T-cell (primary cell): ENCODE results near the gene ZNF107. TPM values are rescaled to one million over a fixed set of nuclear protein-coding genes. Genes with fewer than 3 reads are reported as not detected.
"Not testable (repeated sequence)": the region's sequence is repeated elsewhere in the genome, so short reads cannot be mapped to it uniquely, and the experiment has no call there.

Source experiments
- ATAC-seq, 4 experiments: fragments of 200-7000 bp in 3 of 4; fragments of 150-1000 bp in 1 of 4; cut with Tn5 transposase; replicated peaks in 1 of 4; 1 replicate in 3 of 4; 2 replicates in 1 of 4; pipeline ENCODE4 v1.10.0; 2021; ENCODE audit warnings: moderate library complexity in 3 of 4, mild to moderate bottlenecking in 2 of 4, moderate number of reproducible peaks in 1 of 4
- CTCF ChIA-PET, 2 donors: fragments of 300-600 bp; sonication (Branson Sonifier 250); formaldehyde crosslinking; loops; one replicate each; lab custom pipeline; 2022; ENCODE audit warnings: antibody characterized with exemption in 2 of 2; lab: Charles Lee
- POLR2A ChIA-PET, 2 donors: fragments of 300-600 bp; sonication (Branson Sonifier 250); formaldehyde crosslinking; loops; one replicate each; lab custom pipeline; 2022; ENCODE audit warnings: antibody characterized with exemption in 2 of 2; lab: Charles Lee
- DNase-seq, 35 experiments: peaks; one replicate each; pipeline versions ENCODE4 v3.0.0 to v3.0.0-alpha.2; 2013 to 2023
- H3K27ac ChIP-seq: one replicate; pipeline ENCODE4 v1.5.1; 2013; ENCODE audit warnings: low read length
- H3K27me3 ChIP-seq, 2 experiments: replicated peaks in 1 of 2; 1 replicate in 1 of 2; 2 replicates in 1 of 2; pipeline versions ENCODE4 v1.6.1 to v1.7.0; 2013; ENCODE audit warnings: low read length in 1 of 2, mixed read lengths in 1 of 2; ENCODE audit not compliant: control insufficient read depth in 2 of 2, insufficient read depth in 2 of 2; ENCODE audit errors: extremely low read depth in 1 of 2
- H3K36me3 ChIP-seq, 2 donors: 1 replicate in 1 of 2; 2 replicates in 1 of 2; pipeline versions ENCODE4 v1.6.1 to v1.7.0; 2013; ENCODE audit warnings: low read length in 1 of 2; ENCODE audit not compliant: control insufficient read depth in 2 of 2, insufficient read depth in 1 of 2; ENCODE audit errors: extremely low read depth in 1 of 2
- H3K4me1 ChIP-seq, 2 experiments: 1 replicate in 1 of 2; 2 replicates in 1 of 2; pipeline versions ENCODE4 v1.6.1 to v1.7.0; 2013; ENCODE audit warnings: low read length in 2 of 2, mixed read lengths in 1 of 2; ENCODE audit not compliant: insufficient read depth in 2 of 2, control insufficient read depth in 1 of 2; ENCODE audit errors: extremely low read depth in 1 of 2
- H3K4me3 ChIP-seq, 2 donors: 1 replicate in 1 of 2; 2 replicates in 1 of 2; pipeline versions ENCODE4 v1.5.1 to v1.7.0; 2013; ENCODE audit warnings: mild to moderate bottlenecking in 2 of 2, low read length in 1 of 2, moderate library complexity in 1 of 2; ENCODE audit not compliant: control insufficient read depth in 1 of 2; ENCODE audit errors: extremely low read depth in 1 of 2
- H3K9me3 ChIP-seq: 2 replicates; pipeline ENCODE4 v1.7.0; 2013
- H3K27ac Mint-ChIP-seq, 2 donors: one replicate each; pipeline ENCODE4 v1.8.0; 2020 to 2021; ENCODE audit warnings: mild to moderate bottlenecking in 2 of 2, mixed read lengths in 2 of 2
- H3K27me3 Mint-ChIP-seq, 2 donors: one replicate each; pipeline ENCODE4 v1.8.0; 2021 to 2022; ENCODE audit warnings: mixed read lengths in 2 of 2
- H3K36me3 Mint-ChIP-seq: one replicate; pipeline ENCODE4 v1.8.0; 2021; ENCODE audit warnings: mixed read lengths
- H3K4me1 Mint-ChIP-seq, 3 donors: one replicate each; pipeline ENCODE4 v1.8.0; 2020 to 2022; ENCODE audit warnings: mixed read lengths in 3 of 3, mild to moderate bottlenecking in 1 of 3
- H3K4me3 Mint-ChIP-seq, 3 donors: one replicate each; pipeline ENCODE4 v1.8.0; 2020 to 2022; ENCODE audit warnings: mild to moderate bottlenecking in 3 of 3, mixed read lengths in 3 of 3, moderate library complexity in 3 of 3
- H3K9me3 Mint-ChIP-seq, 3 donors: one replicate each; pipeline ENCODE4 v1.8.0; 2020 to 2022; ENCODE audit warnings: mixed read lengths in 3 of 3
- WGBS: methylation state at CpG from one replicate; pipeline ENCODE4 v1.1.5; 2013; ENCODE audit warnings: missing lambda C conversion rate; ENCODE audit not compliant: insufficient coverage; 5-methylcytosine and 5-hydroxymethylcytosine counted together
- total RNA-seq, 35 experiments: library from RNA in 6 of 35; stranded (reverse) in 6 of 35; fragments of 120-200 nt in 1 of 35; gene quantifications; one replicate each; pipeline versions ENCODE4 v1.2.1 to v1.2.4 and lab custom pipeline; 2013 to 2026

Gene ZNF107
- total RNA-seq, 5 donors from 2014 or later (not counting 1 experiment from before 2014, with no cell fraction given) = 15.1 to 22.6 (median 21.2) TPM

GRCh38 chr7:64654796-64655548 lies 11.0 kb upstream of the ZNF107 start:
- H3K27me3 Mint-ChIP-seq = no peaks in the 10 kb centered on the region
- ChIA-PET CTCF (no interaction called here), POLR2A (no interaction called here)
- peaks cover 0 to 3% (median 0%) of the 10 kb centered on the region in 3 donors for H3K9me3 Mint-ChIP-seq
- H3K27ac Mint-ChIP-seq = no peak overlapping the region
- 87% methylated on average over 4 of the region's 5 CpGs for WGBS
- DNase-seq (no peak), ATAC-seq (no peak)
- Histone ChIP-seq H3K9me3 (no peaks in the 10 kb centered on the region), H3K27ac (no peak overlapping the region), H3K36me3 (no peaks in the 10 kb centered on the region), H3K4me1 (no peaks in the 10 kb centered on the region), H3K27me3 (no peaks in the 10 kb centered on the region), H3K4me3 (no peak overlapping the region)
- no peaks in the 10 kb centered on the region for H3K36me3 Mint-ChIP-seq
- no peaks in the 10 kb centered on the region for H3K4me1 Mint-ChIP-seq
- H3K4me3 Mint-ChIP-seq = no peak overlapping the region

GRCh38 chr7:64655811-64656210 lies 10.1 kb upstream of the ZNF107 start:
- no peak overlapping the region for H3K4me3 ChIP-seq
- Mint-ChIP-seq H3K4me1 (no peaks in the 10 kb centered on the region), H3K27me3 (no peaks in the 10 kb centered on the region), H3K9me3 (peaks cover 0 to 4% (median 0%) of the 10 kb centered on the region in 3 donors), H3K4me3 (no peak overlapping the region), H3K27ac (no peak overlapping the region), H3K36me3 (no peaks in the 10 kb centered on the region)
- H3K27me3 ChIP-seq = no peaks in the 10 kb centered on the region
- H3K36me3 ChIP-seq = no peaks in the 10 kb centered on the region
- H3K27ac ChIP-seq = no peak overlapping the region
- POLR2A ChIA-PET = no interaction called here
- H3K4me1 ChIP-seq = no peaks in the 10 kb centered on the region
- H3K9me3 ChIP-seq = no peaks in the 10 kb centered on the region
- WGBS = 50% methylated on average over 1 of the region's 2 CpGs
- ATAC-seq (no peak), DNase-seq (no peak)
- CTCF ChIA-PET = no interaction called here

- peaks cover 5% of the 10 kb centered on the region for H3K36me3 Mint-ChIP-seq
- H3K9me3 Mint-ChIP-seq = peaks cover 2 to 9% (median 6%) of the 10 kb centered on the region in 3 donors
- ATAC-seq (no peak), DNase-seq (no peak)
- WGBS = 100% methylated on average over 1 of the region's 3 CpGs
- H3K27ac ChIP-seq = no peak overlapping the region
- no peaks in the 10 kb centered on the region for H3K9me3 ChIP-seq
- no peak overlapping the region for H3K4me3 ChIP-seq
- ChIA-PET CTCF (no interaction called here), POLR2A (no interaction called here)
- H3K36me3 ChIP-seq = no peaks in the 10 kb centered on the region
- no peak overlapping the region for H3K27ac Mint-ChIP-seq
- H3K4me3 Mint-ChIP-seq = no peak overlapping the region
- H3K4me1 ChIP-seq = no peaks in the 10 kb centered on the region
- H3K4me1 Mint-ChIP-seq = peaks cover 0 to 5% (median 0%) of the 10 kb centered on the region in 3 donors
- no peaks in the 10 kb centered on the region for H3K27me3 Mint-ChIP-seq
- H3K27me3 ChIP-seq = no peaks in the 10 kb centered on the region
These were observed 9.4 kb upstream of the ZNF107 start for GRCh38 chr7:64656489-64656888.

- H3K4me1 ChIP-seq, H3K36me3 ChIP-seq, CTCF ChIA-PET, ATAC-seq, POLR2A ChIA-PET, H3K27me3 Mint-ChIP-seq, H3K27me3 ChIP-seq, H3K27ac ChIP-seq, H3K9me3 Mint-ChIP-seq, H3K4me3 ChIP-seq, H3K27ac Mint-ChIP-seq, DNase-seq, H3K4me3 Mint-ChIP-seq, H3K36me3 Mint-ChIP-seq, H3K9me3 ChIP-seq: not testable (repeated sequence)
- WGBS = 83% methylated on average over 1 of the region's 5 CpGs
- H3K4me1 Mint-ChIP-seq = peaks cover 23 to 39% (median 36%) of the 10 kb centered on the region in 3 donors
These were observed 3.8 kb upstream of the ZNF107 start for GRCh38 chr7:64662091-64662490.

GRCh38 chr7:64666663-64667050 lies 724 bp downstream of the ZNF107 start:
- peak overlapping the region; percentile 76 to 92 for H3K4me3 ChIP-seq
- peaks cover 13 to 24% of the 10 kb centered on the region in 2 experiments for H3K4me1 ChIP-seq
- peaks cover 25% of the 10 kb centered on the region for H3K36me3 Mint-ChIP-seq
- peak in 1 of 35 experiments; percentile 46 for DNase-seq
- H3K27me3 Mint-ChIP-seq = no peaks in the 10 kb centered on the region
- no CpG with 5 or more reads among the region's 2 CpGs for WGBS
- H3K27ac Mint-ChIP-seq = peak overlapping the region; percentile 92 to 97
- peaks cover 0 to 10% (median 4%) of the 10 kb centered on the region in 3 donors for H3K9me3 Mint-ChIP-seq
- peak in 1 of 4 experiments; percentile 26 for ATAC-seq
- H3K27ac ChIP-seq = peak overlapping the region; percentile 94
- peaks cover 60 to 69% (median 68%) of the 10 kb centered on the region in 3 donors for H3K4me1 Mint-ChIP-seq
- POLR2A ChIA-PET = interaction anchor here (0.6 to 2.0 kb wide), 7 partner anchors 8 to 766 kb away, joined by 3 to 15 read pairs (median 4); partner anchors contain the start of genes ZNF680 (in 2 of the 2) and ZNF138 (in 1 of the 2)
- peaks cover 15 to 20% of the 10 kb centered on the region in 2 donors for H3K36me3 ChIP-seq
- H3K4me3 Mint-ChIP-seq = peak overlapping the region; percentile 97 to 98 (median 98)
- CTCF ChIA-PET = interaction anchor here (1.1 to 1.2 kb wide), 2 partner anchors 128 to 306 kb away, joined by 3 to 5 read pairs; no protein-coding TSS in a partner anchor
- H3K9me3 ChIP-seq = no peaks in the 10 kb centered on the region
- H3K27me3 ChIP-seq = no peaks in the 10 kb centered on the region

GRCh38 chr7:64667311-64667710 lies 1.4 kb downstream of the ZNF107 start:
- H3K36me3 Mint-ChIP-seq = peaks cover 29% of the 10 kb centered on the region
- peaks cover 61 to 69% (median 68%) of the 10 kb centered on the region in 3 donors for H3K4me1 Mint-ChIP-seq
- Histone ChIP-seq H3K9me3 (no peaks in the 10 kb centered on the region), H3K4me3 (no peak overlapping the region), H3K27ac (peak overlapping the region; percentile 94), H3K27me3 (no peaks in the 10 kb centered on the region), H3K36me3 (peaks cover 15 to 21% of the 10 kb centered on the region in 2 donors), H3K4me1 (peaks cover 13 to 26% of the 10 kb centered on the region in 2 experiments)
- CTCF ChIA-PET = interaction anchor here in 1 of 2 donors (1.1 kb wide), 1 partner anchor 307 kb away, joined by 5 read pairs; no protein-coding TSS in a partner anchor
- no CpG with 5 or more reads among the region's 2 CpGs for WGBS
- DNase-seq (no peak), ATAC-seq (no peak)
- peak overlapping the region; percentile 97 to 98 (median 98) for H3K4me3 Mint-ChIP-seq
- H3K27me3 Mint-ChIP-seq = no peaks in the 10 kb centered on the region
- POLR2A ChIA-PET = interaction anchor here (0.8 to 2.0 kb wide), 3 partner anchors 104 to 127 kb away, joined by 3 to 15 read pairs (median 5); partner anchors contain the start of genes ZNF680 (in 2 of the 2) and ZNF138 (in 1 of the 2)
- H3K27ac Mint-ChIP-seq = peak overlapping the region; percentile 85 to 97
- peaks cover under 1 to 6% (median 4%) of the 10 kb centered on the region in 3 donors for H3K9me3 Mint-ChIP-seq
